Stimulated activated CD4-positive, alpha-beta T cell treated with anti-CD3 and anti-CD28 coated beads, Interleukin-2, amount 100 ng/mL, for 4 hours (primary cell): ENCODE measurements around the gene HSD17B8.
A peak's percentile ranks its signal among the peaks of the same experiment; 100 is the strongest.

Source experiments
- DNase-seq: peaks from one replicate; pipeline ENCODE4 v3.0.0-alpha.2; 2020; ENCODE audit warnings: low read depth

The HSD17B8 gene

DNA sequence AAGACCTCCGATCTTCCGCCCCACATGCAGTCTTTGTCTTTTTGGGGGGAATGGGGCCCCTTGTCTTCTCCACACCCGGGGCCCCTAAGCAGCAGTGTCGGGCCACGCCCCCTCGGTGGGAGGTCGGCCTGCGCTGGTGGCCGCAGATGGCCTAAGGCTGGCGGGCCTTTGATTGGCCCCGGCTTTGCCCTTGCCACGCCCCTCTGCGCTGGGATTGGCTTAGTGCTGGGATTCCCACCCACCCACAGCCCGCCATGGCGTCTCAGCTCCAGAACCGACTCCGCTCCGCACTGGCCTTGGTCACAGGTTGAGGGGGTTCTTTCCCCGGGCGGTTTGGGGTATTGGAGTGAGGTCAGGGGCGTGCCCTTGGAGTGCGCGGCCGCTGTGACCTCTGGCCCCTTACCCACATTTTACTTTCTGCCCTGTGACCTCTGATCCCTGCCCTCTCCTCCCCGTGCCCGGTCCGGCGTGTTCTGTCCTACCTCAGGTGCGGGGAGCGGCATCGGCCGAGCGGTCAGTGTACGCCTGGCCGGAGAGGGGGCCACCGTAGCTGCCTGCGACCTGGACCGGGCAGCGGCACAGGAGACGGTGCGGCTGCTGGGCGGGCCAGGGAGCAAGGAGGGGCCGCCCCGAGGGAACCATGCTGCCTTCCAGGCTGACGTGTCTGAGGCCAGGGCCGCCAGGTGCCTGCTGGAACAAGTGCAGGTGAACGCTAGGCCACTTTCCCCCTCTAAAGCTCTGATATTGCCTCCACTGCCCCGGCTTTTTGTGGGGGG is at the start of gene HSD17B8:
HSD17B8 (plus strand) TSS at position 241 of the 776 bp plus-strand sequence; CDS start at position 255, 14 bp downstream.
- peak; percentile 89 for DNase-seq

DNA sequence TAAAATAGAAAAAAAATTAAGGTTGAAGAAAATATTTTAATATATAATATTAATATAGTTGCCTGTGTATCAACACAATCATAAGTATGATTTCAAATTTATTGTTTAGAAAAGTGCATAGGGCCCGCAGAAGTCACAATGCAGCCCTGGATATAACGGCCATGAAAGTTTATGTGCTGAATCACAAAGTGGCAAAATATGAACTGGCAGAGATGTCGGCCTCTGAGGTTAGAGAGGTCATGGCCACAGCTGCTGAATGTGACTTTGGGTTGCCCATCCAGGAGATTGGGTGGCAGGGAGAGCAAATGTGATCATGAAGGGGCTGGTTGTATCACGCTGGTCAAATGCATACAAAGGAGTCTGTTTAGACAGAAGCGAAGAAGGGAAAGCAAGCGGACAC is 47.9 kb upstream of the HSD17B8 start:
- DNase-seq = no peak

DNA sequence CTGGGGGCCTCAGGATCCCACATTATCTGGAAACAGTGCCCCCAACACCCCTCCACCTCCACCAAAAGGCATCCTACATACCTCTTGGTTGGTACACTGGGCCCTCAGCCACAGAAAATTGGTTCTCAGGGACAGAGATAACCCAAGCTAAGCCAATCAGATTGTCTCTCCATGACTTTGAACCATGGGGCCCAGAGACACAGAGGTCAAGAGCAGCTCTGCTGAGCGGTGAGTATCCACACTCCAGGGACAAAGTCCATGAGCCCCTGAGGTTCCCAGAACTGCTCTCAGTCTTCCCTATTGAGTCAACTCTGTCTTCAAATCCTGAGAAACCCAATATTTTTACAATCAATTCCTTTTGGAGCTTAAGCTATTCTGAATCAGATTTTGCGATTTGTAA is 47.5 kb upstream of the HSD17B8 start:
- DNase-seq = no peak

GRCh38 chr6:33160096-33160495 is 44.4 kb upstream of the HSD17B8 start:
- DNase-seq = no peak

- no peak for DNase-seq
These were observed 43.6 kb upstream of the HSD17B8 start for GRCh38 chr6:33160728-33161344.

GRCh38 chr6:33161354-33162331 is 42.8 kb upstream of the HSD17B8 start:
- peak; percentile 69 for DNase-seq

- DNase-seq = no peak
These were observed 40.9 kb upstream of the HSD17B8 start for GRCh38 chr6:33163540-33163939.

- DNase-seq = no peak
These were observed 40.3 kb upstream of the HSD17B8 start for GRCh38 chr6:33164176-33164575.

DNA sequence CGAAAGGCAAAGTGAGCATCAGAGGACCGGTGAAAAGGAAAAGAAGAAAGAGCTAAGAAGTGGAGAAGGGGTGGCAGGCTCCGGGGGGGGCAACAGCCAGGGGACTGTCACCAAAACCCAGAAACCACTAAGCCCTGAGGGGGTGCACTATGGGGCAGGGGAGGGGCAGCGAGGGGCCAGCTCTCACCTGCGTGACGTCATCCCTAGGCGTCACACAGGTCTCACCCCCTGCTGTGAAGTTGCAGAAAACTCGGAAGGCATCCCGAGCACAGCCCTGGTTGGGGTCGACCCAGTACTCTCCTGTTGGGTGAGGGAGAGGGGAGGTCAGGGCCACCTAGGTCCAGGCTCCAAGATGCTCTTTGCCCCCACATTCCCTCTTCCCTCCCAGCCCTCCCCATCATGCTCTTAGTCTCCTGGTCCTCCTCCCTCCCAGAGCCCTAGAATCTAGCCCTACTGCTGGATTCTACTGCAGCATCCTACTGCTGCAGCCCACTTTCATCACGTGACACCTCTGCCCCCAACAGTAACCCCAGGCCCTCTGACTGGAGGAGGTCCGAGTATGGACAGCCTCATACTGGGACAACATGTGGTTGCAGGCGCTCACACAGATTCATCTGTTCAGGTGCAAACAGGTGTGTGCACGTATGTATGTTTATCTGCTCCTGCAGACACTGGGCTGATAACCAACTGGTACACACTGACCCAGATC is 39.6 kb upstream of the HSD17B8 start:
- no peak for DNase-seq

- no peak for DNase-seq
These were observed 38.7 kb upstream of the HSD17B8 start for GRCh38 chr6:33165581-33166258.

DNA sequence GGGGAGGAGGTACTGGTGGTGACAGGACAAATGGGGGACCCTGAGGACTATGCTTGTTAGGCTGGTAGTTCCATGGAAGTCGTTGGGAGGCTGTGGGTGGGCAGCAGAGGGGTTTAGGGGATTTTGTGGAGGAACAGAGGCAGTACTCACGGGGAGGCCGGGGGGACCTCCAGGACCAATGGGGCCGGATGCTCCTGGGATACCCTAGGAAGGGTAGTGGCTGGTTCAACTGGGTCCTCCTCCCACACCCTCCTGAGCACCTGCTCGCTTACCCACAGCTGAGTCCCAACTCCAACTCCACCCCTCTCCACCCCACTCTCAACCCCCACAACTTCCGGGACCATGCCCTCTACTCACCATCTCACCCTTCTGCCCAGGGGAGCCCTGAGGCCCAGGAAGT is 38.1 kb upstream of the HSD17B8 start:
- no peak for DNase-seq

DNA sequence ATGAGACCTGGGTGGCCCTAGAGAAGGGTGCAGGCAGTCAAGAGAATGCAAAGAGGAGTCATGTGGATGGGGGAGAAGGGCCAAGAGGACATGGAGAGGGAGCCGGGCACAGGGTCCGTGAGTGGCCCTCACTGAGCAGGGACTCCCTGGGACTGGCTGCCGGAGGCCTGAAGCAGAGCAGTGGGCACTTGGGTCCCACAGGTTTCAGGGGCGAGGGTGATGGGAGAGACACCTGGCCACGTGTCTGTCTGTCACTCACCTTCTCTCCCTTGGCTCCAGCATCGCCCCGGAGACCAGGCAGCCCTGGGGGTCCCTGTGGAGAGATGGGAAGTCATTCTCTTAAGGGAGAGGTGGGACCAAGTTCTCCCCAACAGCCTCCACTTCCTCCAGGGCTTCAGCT is 37.6 kb upstream of the HSD17B8 start:
- no peak for DNase-seq

DNA sequence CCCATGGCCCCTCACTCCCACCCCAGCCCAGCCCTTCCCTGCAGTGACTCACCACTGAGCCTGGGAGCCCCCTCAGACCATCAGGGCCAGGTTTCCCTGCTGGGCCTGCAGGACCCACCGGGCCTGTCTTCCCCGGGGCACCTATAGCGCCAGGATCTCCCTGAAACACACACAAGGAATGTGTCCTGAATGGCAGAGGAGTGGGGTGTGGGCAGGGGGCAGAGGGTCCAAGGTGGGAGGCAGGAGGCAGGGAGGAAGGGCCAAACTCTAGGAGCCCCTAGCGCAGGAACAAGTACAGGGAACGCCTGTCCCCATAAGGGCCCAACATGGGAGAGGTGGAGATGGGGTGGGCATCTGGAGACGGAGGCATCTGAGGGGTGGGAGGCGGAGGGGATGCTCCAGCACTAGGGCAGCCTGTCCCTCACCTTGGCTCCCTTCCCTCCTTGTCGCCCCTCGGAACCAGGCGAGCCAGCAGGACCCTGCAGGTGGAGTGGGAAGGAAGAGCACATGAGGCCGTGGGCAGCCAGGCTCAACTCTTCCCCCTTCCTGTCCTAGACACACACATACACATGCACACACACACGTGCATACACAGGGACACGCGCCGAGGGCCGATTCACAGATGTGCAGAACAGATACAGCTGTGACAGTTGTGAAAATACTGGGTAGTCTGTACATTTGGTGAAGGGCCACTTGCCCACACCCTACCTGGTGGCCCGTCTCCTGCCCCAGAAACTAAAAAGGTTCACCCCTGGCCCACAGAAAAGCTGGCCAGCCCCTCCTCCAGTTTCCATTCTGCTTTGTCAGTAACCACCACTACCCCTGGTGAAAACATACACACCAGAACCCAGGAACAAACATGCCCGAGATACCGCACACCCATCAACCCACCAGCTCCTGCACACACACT is 36.8 kb upstream of the HSD17B8 start:
- DNase-seq = no peak

- DNase-seq = no peak
These were observed 36.2 kb upstream of the HSD17B8 start for GRCh38 chr6:33168284-33168601.

DNA sequence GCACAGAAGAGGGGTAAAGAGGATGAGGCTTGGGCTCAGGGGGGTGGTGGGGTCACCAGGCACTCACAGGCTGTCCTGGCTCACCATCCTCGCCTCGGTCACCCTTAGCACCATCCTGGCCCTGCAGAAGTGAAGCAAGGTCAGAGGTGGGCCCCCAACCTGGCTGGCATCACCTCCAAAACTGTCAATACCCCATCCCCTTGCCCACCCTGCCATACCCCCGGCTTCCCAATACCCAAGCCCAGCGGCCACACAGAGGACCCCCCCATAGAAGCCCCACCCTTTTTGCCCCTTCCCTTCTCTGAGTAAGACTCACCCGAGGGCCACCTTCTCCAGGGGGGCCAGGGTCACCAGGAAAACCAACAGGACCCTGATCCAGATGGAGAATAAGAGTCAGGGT is 35.8 kb upstream of the HSD17B8 start:
- DNase-seq = no peak

DNA sequence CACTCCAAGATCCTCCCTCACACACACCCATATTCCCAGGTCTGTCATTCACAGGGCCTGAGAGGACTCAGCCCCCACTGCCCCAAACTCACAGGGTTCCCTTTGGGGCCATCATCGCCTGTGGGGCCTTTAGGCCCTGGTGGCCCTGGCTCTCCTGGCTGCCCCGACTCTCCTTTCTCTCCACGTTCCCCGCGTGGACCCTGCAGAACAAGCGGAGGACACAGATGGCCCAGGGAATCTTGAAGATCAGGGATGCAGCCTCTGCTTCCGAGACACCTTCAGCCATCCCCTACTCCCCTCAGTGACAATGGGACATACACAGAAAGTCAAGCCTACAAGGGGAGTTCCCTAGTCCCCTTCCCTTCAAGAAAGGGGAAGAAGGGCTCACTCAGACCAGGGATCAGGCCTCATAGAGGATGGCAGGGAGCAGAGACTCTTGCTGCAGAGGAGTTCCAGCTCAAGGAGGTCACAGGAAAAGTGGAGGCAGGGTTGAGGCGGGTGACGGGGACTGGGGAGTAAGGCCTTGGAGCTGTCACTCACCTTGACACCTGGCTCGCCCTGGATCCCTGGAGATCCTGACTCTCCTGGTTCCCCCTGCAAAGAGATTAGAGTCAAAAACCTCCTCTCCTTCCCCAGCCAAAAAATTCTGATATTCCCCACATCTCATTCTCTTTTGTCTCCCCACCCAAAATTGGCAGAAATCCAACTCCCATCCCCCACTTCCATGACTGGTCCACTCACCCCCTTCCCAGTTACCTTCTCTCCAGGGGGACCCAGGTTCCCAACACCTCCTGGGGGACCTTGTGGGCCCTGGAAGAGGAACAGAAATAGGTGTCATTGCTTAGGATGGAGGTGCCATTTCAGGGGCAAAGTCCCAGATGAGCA is 34.9 kb upstream of the HSD17B8 start:
- DNase-seq = no peak

DNA sequence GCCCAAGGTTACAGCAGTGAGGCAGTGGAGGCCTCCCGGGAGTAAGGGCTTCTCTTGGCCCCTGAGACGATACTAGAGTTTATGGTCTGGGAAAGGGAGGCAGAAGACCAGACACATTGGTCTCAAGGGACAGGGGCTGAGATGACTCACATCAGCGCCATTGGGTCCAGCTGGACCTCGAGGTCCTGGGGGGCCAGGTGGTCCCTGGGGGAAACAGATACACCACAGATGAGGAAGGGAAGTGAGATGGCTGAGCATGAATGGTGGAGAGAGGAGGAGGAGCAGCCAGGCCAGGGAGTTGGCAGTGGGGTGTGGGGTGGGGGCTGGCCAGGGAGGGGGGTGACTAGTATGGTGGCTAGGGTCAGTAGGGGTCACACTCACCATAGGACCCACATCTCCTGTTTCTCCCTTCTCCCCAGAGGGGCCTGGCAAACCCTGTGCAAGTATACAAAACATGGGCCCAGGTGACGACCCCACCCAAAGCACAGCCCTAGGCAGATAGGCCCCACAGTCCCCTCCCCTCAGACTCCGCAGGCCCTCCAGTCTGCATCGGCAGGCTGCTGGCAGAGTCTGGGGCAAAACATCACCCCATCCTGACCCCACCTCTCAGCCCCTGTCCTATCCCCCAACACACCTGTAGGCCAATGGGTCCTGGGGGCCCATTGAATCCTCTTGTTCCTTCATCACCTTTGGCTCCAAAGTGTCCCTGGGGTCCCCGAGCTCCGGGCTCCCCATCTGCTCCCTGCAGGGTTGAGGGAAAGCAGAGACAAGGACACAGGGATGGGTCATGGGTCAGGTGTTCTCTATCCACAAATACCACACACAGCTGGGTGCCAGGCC is 34.1 kb upstream of the HSD17B8 start:
- no peak for DNase-seq
